ENCODE data around the gene COL25A1. TPM values are rescaled to one million over a fixed set of nuclear protein-coding genes. Genes with fewer than 3 reads are reported as not detected.

COL25A1 gene
- total and polyA plus RNA-seq, 11 donors, result 0.19 to 1.8 (median 0.50) TPM

DNA sequence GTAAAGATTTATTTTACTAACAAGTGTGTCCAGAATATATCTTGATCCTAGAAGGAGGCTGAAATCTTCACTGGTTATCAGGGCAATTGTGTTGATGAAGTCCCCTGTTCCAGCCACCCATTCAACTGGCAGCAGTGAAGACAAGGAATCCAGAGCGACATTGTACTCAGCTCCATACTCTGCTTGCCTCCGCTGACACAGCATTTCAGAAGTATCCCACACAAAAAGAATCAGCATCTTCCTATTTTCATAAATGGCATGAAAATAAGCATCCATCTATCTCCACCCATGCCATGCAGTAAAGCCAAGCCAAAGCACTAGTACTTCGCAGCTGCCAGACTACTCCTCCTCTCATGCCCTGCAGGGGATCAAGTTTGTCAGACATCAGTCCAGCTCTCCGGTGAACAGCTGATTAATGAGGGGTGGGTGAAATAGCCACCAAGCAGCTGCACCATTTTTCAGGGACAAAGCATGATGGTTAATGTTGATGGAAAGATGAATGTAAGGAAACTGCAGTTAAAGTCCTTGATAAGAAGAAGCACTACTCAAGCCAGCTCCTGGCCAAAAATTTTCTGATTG lies 54.0 kb downstream of the COL25A1 start:
- Histone ChIP-seq H3K4me1 (no peaks in the 10 kb centered on the region), H3K9me3 (no peaks in the 10 kb centered on the region), H3K4me3 (no peak overlapping the region), H3K27me3 (no peaks in the 10 kb centered on the region), H3K36me3 (no peaks in the 10 kb centered on the region), H3K27ac (no peak overlapping the region)
- ATAC-seq (no peak), DNase-seq (no peak)
- WGBS, 4 donors, result 67 to 94% (median 87%) methylated on average over 4 of the region's 4 CpGs
- TF ChIP-seq POLR2A (IDR thresholded peaks at IDR 0.05), result no peak
- TF ChIP-seq, protein P1, sequence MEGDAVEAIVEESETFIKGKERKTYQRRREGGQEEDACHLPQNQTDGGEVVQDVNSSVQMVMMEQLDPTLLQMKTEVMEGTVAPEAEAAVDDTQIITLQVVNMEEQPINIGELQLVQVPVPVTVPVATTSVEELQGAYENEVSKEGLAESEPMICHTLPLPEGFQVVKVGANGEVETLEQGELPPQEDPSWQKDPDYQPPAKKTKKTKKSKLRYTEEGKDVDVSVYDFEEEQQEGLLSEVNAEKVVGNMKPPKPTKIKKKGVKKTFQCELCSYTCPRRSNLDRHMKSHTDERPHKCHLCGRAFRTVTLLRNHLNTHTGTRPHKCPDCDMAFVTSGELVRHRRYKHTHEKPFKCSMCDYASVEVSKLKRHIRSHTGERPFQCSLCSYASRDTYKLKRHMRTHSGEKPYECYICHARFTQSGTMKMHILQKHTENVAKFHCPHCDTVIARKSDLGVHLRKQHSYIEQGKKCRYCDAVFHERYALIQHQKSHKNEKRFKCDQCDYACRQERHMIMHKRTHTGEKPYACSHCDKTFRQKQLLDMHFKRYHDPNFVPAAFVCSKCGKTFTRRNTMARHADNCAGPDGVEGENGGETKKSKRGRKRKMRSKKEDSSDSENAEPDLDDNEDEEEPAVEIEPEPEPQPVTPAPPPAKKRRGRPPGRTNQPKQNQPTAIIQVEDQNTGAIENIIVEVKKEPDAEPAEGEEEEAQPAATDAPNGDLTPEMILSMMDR (IDR thresholded peaks at IDR 0.05), result no peak
- intact Hi-C loops (cut with DNase I), result no loop called here

DNA sequence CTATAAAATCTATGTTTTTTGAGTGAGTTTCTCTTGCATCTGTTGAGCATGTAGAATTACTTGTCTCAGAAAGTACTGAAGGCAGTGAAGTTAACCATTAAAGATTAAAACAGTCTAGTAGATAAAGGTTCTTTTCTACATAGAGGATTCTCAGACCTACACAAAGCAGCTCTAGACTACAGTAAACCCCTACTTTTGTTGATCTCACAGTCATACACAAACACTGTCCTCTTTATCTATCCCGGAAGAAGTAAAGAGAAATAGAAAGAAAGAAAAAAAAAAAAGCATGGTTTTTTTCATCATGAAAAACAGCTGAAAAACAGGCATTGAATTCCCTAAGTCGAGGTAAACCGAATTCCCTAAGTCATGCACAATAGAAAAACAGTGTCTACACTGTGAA lies 58.6 kb downstream of the COL25A1 start:
- DNase-seq (no peak), ATAC-seq (no peak)
- Histone ChIP-seq H3K27ac (no peak overlapping the region), H3K36me3 (no peaks in the 10 kb centered on the region), H3K9me3 (no peaks in the 10 kb centered on the region), H3K4me1 (no peaks in the 10 kb centered on the region), H3K27me3 (no peaks in the 10 kb centered on the region), H3K4me3 (no peak overlapping the region)
- 84 to 91% (median 88%) methylated on average over 3 of the region's 3 CpGs for WGBS, 4 donors
- TF ChIP-seq POLR2A (IDR thresholded peaks at IDR 0.05), result no peak
- intact Hi-C loops (cut with DNase I), result no loop called here

GRCh38 chr4:109238746-109239145 lies 63.7 kb downstream of the COL25A1 start:
- TF ChIP-seq, protein P1 (IDR thresholded peaks at IDR 0.05), result no peak
- no peak for TF ChIP-seq POLR2A (IDR thresholded peaks at IDR 0.05)
- 65 to 93% (median 90%) methylated on average over 2 of the region's 2 CpGs for WGBS, 4 donors
- Histone ChIP-seq H3K27me3 (no peaks in the 10 kb centered on the region), H3K36me3 (no peaks in the 10 kb centered on the region), H3K4me1 (no peaks in the 10 kb centered on the region), H3K4me3 (no peak overlapping the region), H3K27ac (no peak overlapping the region), H3K9me3 (peaks cover 0 to 6% (median 0%) of the 10 kb centered on the region in 12 donors)
- DNase-seq (no peak), ATAC-seq (no peak)
- intact Hi-C loops (cut with DNase I), result no loop called here

- Histone ChIP-seq H3K9me3 (peaks cover 0 to 6% (median 0%) of the 10 kb centered on the region in 12 donors), H3K27me3 (no peaks in the 10 kb centered on the region), H3K4me1 (no peaks in the 10 kb centered on the region), H3K4me3 (no peak overlapping the region), H3K36me3 (no peaks in the 10 kb centered on the region), H3K27ac (no peak overlapping the region)
- no peak for TF ChIP-seq POLR2A (IDR thresholded peaks at IDR 0.05)
- TF ChIP-seq, protein P1 (IDR thresholded peaks at IDR 0.05), result no peak
- DNase-seq, result no peak
- ATAC-seq, result no peak
- intact Hi-C loops (cut with DNase I), result no loop called here
- 92 to 95% (median 94%) methylated on average over 1 of the region's 1 CpG for WGBS, 4 donors
Measured at GRCh38 chr4:109235683-109236082, 66.8 kb downstream of the COL25A1 start.

DNA sequence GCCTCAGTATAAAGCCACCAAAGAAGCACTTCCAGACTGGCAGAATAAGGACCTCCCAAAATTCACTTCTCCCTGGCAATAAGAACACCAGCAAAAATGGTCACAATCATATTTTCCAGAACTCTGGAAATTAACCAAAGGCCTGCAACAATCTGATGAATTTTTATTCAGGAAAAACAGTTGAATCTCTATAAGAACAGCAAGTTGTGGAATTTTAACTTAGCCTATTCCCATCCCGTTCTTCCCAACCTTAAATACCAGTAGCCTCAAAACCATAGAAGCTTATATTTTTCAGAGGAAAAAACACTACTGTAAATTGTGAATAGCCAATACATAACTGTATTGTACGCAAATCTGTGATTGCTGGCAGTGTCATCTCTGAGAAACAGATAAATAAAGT lies 67.9 kb downstream of the COL25A1 start:
- Histone ChIP-seq H3K4me3 (no peak overlapping the region), H3K4me1 (no peaks in the 10 kb centered on the region), H3K27ac (no peak overlapping the region), H3K9me3 (peaks cover 0 to 6% (median 0%) of the 10 kb centered on the region in 12 donors), H3K27me3 (no peaks in the 10 kb centered on the region), H3K36me3 (no peaks in the 10 kb centered on the region)
- WGBS, 4 donors, result 93 to 96% (median 96%) methylated on average over 2 of the region's 2 CpGs
- no peak for TF ChIP-seq POLR2A (IDR thresholded peaks at IDR 0.05)
- TF ChIP-seq, protein P1 (IDR thresholded peaks at IDR 0.05), result no peak
- intact Hi-C loops (cut with DNase I), result no loop called here
- no peak for DNase-seq
- no peak for ATAC-seq

Data from heart left ventricle (tissue), 16 donors.